NB4 (cell line): Measurements from ENCODE around the gene PSMC3.

ENCODE experiments used
- DNase-seq: peaks from one replicate; pipeline ENCODE4 v3.0.0; 2010; ENCODE audit warnings: low read depth
- H3K4me3 ChIP-seq: one replicate; pipeline ENCODE4 v1.5.1; 2011; ENCODE audit warnings: mild to moderate bottlenecking, low read depth, low read length, moderate library complexity
- CTCF ChIP-seq: IDR thresholded peaks from one replicate; pipeline ENCODE4 v1.5.1; 2012; ENCODE audit warnings: low read depth, low read length
- MAX ChIP-seq: IDR thresholded peaks from 2 replicates; pipeline ENCODE4 v1.6.1; 2011; ENCODE audit warnings: low read depth, low read length
- MYC ChIP-seq: IDR thresholded peaks from 2 replicates; pipeline ENCODE4 v1.6.1; 2011; ENCODE audit warnings: low read depth, low read length
- POLR2A ChIP-seq: IDR thresholded peaks from 2 replicates; pipeline ENCODE4 v1.6.1; 2011; ENCODE audit warnings: mild to moderate bottlenecking; ENCODE audit not compliant: insufficient read length; ENCODE audit errors: extremely low read depth

PSMC3 gene

GRCh38 chr11:47378010-47378835 is 48.0 kb downstream of the PSMC3 start, which contains the start of gene SPI1:
Gene SPI1 (minus strand): TSS chr11:47378547. CDS start chr11:47378353, 194 bp downstream.
- peak within 1 kb of the TSS; percentile 90 for H3K4me3 ChIP-seq
- peak; percentile 97 for DNase-seq
- no peak for TF ChIP-seq CTCF
- peak; percentile 66; the same call in 1 of the 2 replicates for TF ChIP-seq MAX
- peak; percentile 51 for TF ChIP-seq POLR2A
- TF ChIP-seq MYC = peak; percentile 55

GRCh38 chr11:47377571-47378009 is 48.6 kb downstream of the PSMC3 start:
- TF ChIP-seq MYC (no peak), POLR2A (no peak), MAX (no peak), CTCF (no peak)
- peak; percentile 59 for DNase-seq
- H3K4me3 ChIP-seq = peak overlapping the region; percentile 90

- no peak; the same call in 1 of the 2 replicates for TF ChIP-seq MAX
- TF ChIP-seq MYC = peak; percentile 33; the same call in 1 of the 2 replicates
- peak; percentile 31 for TF ChIP-seq POLR2A
- TF ChIP-seq CTCF = no peak
These were observed 49.5 kb downstream of the PSMC3 start for GRCh38 chr11:47376525-47377371.

GRCh38 chr11:47376107-47376524 is 50.1 kb downstream of the PSMC3 start:
- no peak for TF ChIP-seq MYC
- TF ChIP-seq MAX = no peak
- TF ChIP-seq CTCF = no peak
- no peak for TF ChIP-seq POLR2A
- H3K4me3 ChIP-seq = peak overlapping the region; percentile 90
- no peak for DNase-seq

More at GRCh38 chr11:47376525-47377371, 49.5 kb downstream of the PSMC3 start:
- peak; percentile 87 for DNase-seq
- H3K4me3 ChIP-seq = peak overlapping the region; percentile 90

GRCh38 chr11:47375546-47376085 is 50.6 kb downstream of the PSMC3 start:
- DNase-seq = no peak
- TF ChIP-seq POLR2A (no peak), CTCF (no peak), MYC (no peak), MAX (no peak)
- H3K4me3 ChIP-seq = peak overlapping the region; percentile 90
